HepG2 (cell line): ENCODE data around the gene GSTK1. TPM values are rescaled to one million over a fixed set of nuclear protein-coding genes. Genes with fewer than 3 reads are reported as not detected.

Experiments used
- GMEB2 ChIP-seq: IDR thresholded peaks from 2 replicates; pipeline ENCODE4 v1.6.1; 2016; ENCODE audit warnings: missing biosample characterization, missing genetic modification reagents, low read depth
- KLF13 ChIP-seq: sonication (generic); formaldehyde crosslinking; IDR thresholded peaks from 2 replicates; pipeline ENCODE4 v1.4.0; 2020; ENCODE audit warnings: mild to moderate bottlenecking, missing genetic modification reagents
- MIER3 ChIP-seq: IDR thresholded peaks from 2 replicates; pipeline ENCODE4 v1.6.1; 2016; ENCODE audit warnings: missing compliant biosample characterization, borderline replicate concordance
- NCOR1 ChIP-seq: fragments of 200-600 bp; sonication (generic); IDR thresholded peaks from 2 replicates; pipeline ENCODE4 v1.7.0; 2017; ENCODE audit warnings: antibody characterized with exemption, low read length, borderline replicate concordance
- SMC3 ChIP-seq: IDR thresholded peaks from 2 replicates; pipeline ENCODE4 v1.6.1; 2011; ENCODE audit warnings: low read length, improper control_type of control experiment
- ZNF232 ChIP-seq: sonication (generic); formaldehyde crosslinking; IDR thresholded peaks from 2 replicates; pipeline ENCODE4 v1.4.0; 2020; ENCODE audit warnings: missing genetic modification reagents, borderline replicate concordance
- ZNF280D ChIP-seq: sonication (generic); formaldehyde crosslinking; IDR thresholded peaks from 2 replicates; pipeline ENCODE4 v1.5.1; 2020; ENCODE audit warnings: mild to moderate bottlenecking, missing genetic modification reagents
- ZNF382 ChIP-seq: sonication (generic); formaldehyde crosslinking; IDR thresholded peaks from 2 replicates; pipeline ENCODE4 v1.5.0; 2020; ENCODE audit warnings: missing genetic modification reagents, mild to moderate bottlenecking, borderline replicate concordance
- ZNF672 ChIP-seq: sonication (generic); formaldehyde crosslinking; IDR thresholded peaks from 2 replicates; pipeline ENCODE4 v1.8.1; 2022; ENCODE audit warnings: missing genetic modification reagents
- ZNF782 ChIP-seq: sonication (generic); formaldehyde crosslinking; IDR thresholded peaks from 2 replicates; pipeline ENCODE4 v1.4.0; 2020; ENCODE audit warnings: missing genetic modification reagents, mild to moderate bottlenecking, borderline replicate concordance
- polyA plus RNA-seq, 8 experiments: library from polyadenylated mRNA; depleted of rRNA in 3 of 8; stranded (reverse) in 7 of 8; unstranded in 1 of 8; fragments of >200 nt; fragmentation: Illumina TruSeq in 4 of 8; extraction: Trizol in 4 of 8; gene quantifications; 2 replicates each; pipeline versions ENCODE4 v1.2.1 to v1.2.3, GENCODE V29; 2011 to 2016; ENCODE audit warnings: low read depth in 4 of 8, missing spikeins in 1 of 8, mixed read lengths in 1 of 8; ENCODE audit not compliant: insufficient read depth in 1 of 8
- total RNA-seq, 5 experiments: library from RNA; depleted of rRNA; stranded (reverse); fragments of >200 nt; fragmentation: Illumina TruSeq; extraction: Trizol; gene quantifications; 2 replicates each; pipeline ENCODE4 v1.2.3, GENCODE V29; 2016; ENCODE audit warnings: low read depth in 1 of 5
- TF ChIP-seq, protein P1 (sequence below): sonication (generic); formaldehyde crosslinking; IDR thresholded peaks from 2 replicates; pipeline ENCODE4 v1.9.0; 2021; ENCODE audit warnings: missing genetic modification reagents, borderline replicate concordance
- TF ChIP-seq, protein P2 (sequence below), 2 experiments: sonication (generic) in 1 of 2; formaldehyde crosslinking in 1 of 2; IDR thresholded peaks; 2 replicates each; pipeline versions ENCODE4 v1.5.1 to v1.6.1; 2011 to 2020; ENCODE audit warnings: borderline replicate concordance in 1 of 2, low read depth in 1 of 2, low read length in 1 of 2, mild to moderate bottlenecking in 1 of 2, missing genetic modification reagents in 1 of 2, moderate library complexity in 1 of 2

The GSTK1 gene
- total and polyA plus RNA-seq, 2 of the 13 experiments (the other 11 are each of a cell fraction or from before 2014, with no cell fraction given): 64.6 to 92.1 TPM

- no peak for TF ChIP-seq ZNF782 (CRISPR knock-in tag)
- TF ChIP-seq ZNF672: no peak
- no peak for TF ChIP-seq KLF13 (CRISPR knock-in tag)
- TF ChIP-seq ZNF280D: 0 out of 2 replicates have a peak, but pooled peaks have one; percentile 59
- peak; percentile 16; the same call in 1 of the 2 replicates for TF ChIP-seq SMC3
- TF ChIP-seq ZNF382: no peak
- TF ChIP-seq, protein P1, sequence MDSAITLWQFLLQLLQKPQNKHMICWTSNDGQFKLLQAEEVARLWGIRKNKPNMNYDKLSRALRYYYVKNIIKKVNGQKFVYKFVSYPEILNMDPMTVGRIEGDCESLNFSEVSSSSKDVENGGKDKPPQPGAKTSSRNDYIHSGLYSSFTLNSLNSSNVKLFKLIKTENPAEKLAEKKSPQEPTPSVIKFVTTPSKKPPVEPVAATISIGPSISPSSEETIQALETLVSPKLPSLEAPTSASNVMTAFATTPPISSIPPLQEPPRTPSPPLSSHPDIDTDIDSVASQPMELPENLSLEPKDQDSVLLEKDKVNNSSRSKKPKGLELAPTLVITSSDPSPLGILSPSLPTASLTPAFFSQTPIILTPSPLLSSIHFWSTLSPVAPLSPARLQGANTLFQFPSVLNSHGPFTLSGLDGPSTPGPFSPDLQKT: no peak
- TF ChIP-seq, protein P2, sequence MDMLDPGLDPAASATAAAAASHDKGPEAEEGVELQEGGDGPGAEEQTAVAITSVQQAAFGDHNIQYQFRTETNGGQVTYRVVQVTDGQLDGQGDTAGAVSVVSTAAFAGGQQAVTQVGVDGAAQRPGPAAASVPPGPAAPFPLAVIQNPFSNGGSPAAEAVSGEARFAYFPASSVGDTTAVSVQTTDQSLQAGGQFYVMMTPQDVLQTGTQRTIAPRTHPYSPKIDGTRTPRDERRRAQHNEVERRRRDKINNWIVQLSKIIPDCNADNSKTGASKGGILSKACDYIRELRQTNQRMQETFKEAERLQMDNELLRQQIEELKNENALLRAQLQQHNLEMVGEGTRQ (IDR thresholded peaks at IDR 0.05; ENCODE audit: low read depth, low read length): no peak
- TF ChIP-seq, protein P2 (CRISPR knock-in tag; IDR thresholded peaks at IDR 0.05; ENCODE audit: borderline replicate concordance): 0 out of 2 replicates have a peak, but pooled peaks have one; percentile 20
- TF ChIP-seq GMEB2 (CRISPR knock-in tag): no peak
- peak; percentile 96 for TF ChIP-seq NCOR1
- no peak for TF ChIP-seq ZNF232 (CRISPR knock-in tag)
- TF ChIP-seq MIER3 (CRISPR knock-in tag): 0 out of 2 replicates have a peak, but pooled peaks have one; percentile 19
These were observed 14.4 kb upstream of the GSTK1 start (continued) for GRCh38 chr7:143248761-143249354.
